Tibial artery (tissue), 4 donors: ENCODE data around the gene APBB2.
"Not testable (repeated sequence)": the region's sequence is repeated elsewhere in the genome, so short reads cannot be mapped to it uniquely, and the experiment has no call there.

Experiments
- DNase-seq, 2 donors: peaks; one replicate each; pipeline ENCODE4 v3.0.0-alpha.2; 2019
- H3K27ac ChIP-seq, 2 donors: fragments of 200-600 bp; sonication (generic) in 1 of 2; 1 replicate in 1 of 2; 2 replicates in 1 of 2; pipeline ENCODE4 v1.5.1; 2018 to 2019; ENCODE audit warnings: mild to moderate bottlenecking in 1 of 2
- H3K27me3 ChIP-seq, 2 donors: fragments of 200-600 bp; sonication (generic) in 1 of 2; one replicate each; pipeline versions ENCODE4 v1.5.1 to v1.6.0; 2016 to 2019
- H3K36me3 ChIP-seq, 3 donors: fragments of 200-600 bp; sonication (generic) in 2 of 3; one replicate each; pipeline ENCODE4 v1.5.1; 2016 to 2019; ENCODE audit warnings: mild to moderate bottlenecking in 2 of 3
- H3K4me1 ChIP-seq, 4 donors: fragments of 200-600 bp; sonication (generic) in 2 of 4; 1 replicate in 3 of 4; 2 replicates in 1 of 4; pipeline ENCODE4 v1.5.1; 2016 to 2019
- H3K4me3 ChIP-seq, 2 donors: fragments of 200-600 bp; sonication (generic) in 1 of 2; 1 replicate in 1 of 2; 2 replicates in 1 of 2; pipeline ENCODE4 v1.5.1; 2018 to 2019; ENCODE audit warnings: mild to moderate bottlenecking in 2 of 2
- H3K9me3 ChIP-seq, 3 donors: fragments of 200-600 bp; sonication (generic) in 1 of 3; one replicate each; pipeline ENCODE4 v1.5.1; 2016 to 2019
- CTCF ChIP-seq, 2 experiments: fragments of 200-600 bp in 1 of 2; fragments of 450-650 bp in 1 of 2; IDR thresholded peaks; one replicate each; pipeline ENCODE4 v1.5.1; 2017 to 2019; ENCODE audit warnings: antibody characterized with exemption in 2 of 2, mild to moderate bottlenecking in 1 of 2, moderate library complexity in 1 of 2
- intact Hi-C: fragments of 100-400 bp; cut with DNase I; formaldehyde crosslinking; loops from one replicate; pipeline ENCODE4 v1.15.0; 2023; ENCODE audit warnings: low total_unique reads

The APBB2 gene

DNA sequence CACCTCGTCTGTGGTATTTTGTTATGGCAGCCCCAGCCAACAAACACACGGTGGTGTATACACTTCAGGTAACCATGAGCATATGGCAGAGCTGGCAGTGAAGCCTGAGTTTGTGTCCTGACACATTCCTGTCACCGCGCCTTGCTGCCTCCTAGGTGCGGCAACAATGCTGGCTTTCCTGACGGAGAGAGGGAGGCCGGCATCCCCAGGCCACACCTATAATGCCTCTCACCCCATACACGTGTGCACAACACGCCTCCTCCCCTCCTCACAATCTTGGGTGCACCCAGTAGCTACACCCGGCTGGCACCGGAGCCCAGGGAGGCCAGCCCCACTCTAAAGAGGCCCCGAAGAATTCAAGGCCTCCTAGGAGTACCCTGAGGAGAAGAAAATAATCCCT lies 306.0 kb downstream of the APBB2 start:
- no peak for TF ChIP-seq CTCF (IDR thresholded peaks at IDR 0.05)
- DNase-seq, result no peak
- peak overlapping the region; percentile 50 to 62 for H3K27ac ChIP-seq
- H3K4me1 ChIP-seq, result peaks cover 0 to 52% (median 32%) of the 10 kb centered on the region in 4 donors
- intact Hi-C loops, result loop anchor here (10.0 kb wide), 1 partner anchor 163 kb away; the partner anchor contains the start of gene NSUN7
- H3K4me3 ChIP-seq, result no peak overlapping the region
- H3K27me3 ChIP-seq, result no peaks in the 10 kb centered on the region
- H3K36me3 ChIP-seq, result peaks cover 0 to 10% (median 0%) of the 10 kb centered on the region in 3 donors
- H3K9me3 ChIP-seq, result no peaks in the 10 kb centered on the region

DNA sequence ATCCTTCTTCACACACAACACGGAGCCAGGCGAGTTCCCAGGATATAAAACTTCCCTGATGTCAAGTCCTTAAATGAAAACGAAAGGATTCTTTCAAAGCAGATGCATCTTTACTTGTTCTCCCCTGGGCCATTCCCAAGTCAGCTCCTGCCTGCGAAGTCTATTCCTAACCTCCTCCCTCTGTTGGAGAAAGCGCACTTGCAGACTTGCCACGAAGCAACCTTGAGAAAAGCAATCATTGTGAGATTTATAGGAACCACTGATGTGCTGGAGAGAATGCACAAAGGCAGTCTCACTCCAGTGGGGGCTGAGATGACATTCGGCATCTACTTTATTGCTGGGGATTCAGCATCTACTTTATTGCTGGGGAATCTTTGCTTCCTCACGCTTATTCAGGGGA lies 308.9 kb downstream of the APBB2 start:
- H3K27me3 ChIP-seq, result no peaks in the 10 kb centered on the region
- intact Hi-C loops, result loop anchor here (10.0 kb wide), 1 partner anchor 161 kb away; the partner anchor contains the start of gene NSUN7
- H3K4me3 ChIP-seq, result no peak overlapping the region
- H3K27ac ChIP-seq, result no peak overlapping the region
- no peaks in the 10 kb centered on the region for H3K9me3 ChIP-seq
- no peak for TF ChIP-seq CTCF (IDR thresholded peaks at IDR 0.05)
- H3K36me3 ChIP-seq, result peaks cover 0 to 21% (median 0%) of the 10 kb centered on the region in 3 donors
- peaks cover 0 to 28% (median 21%) of the 10 kb centered on the region in 4 donors for H3K4me1 ChIP-seq
- DNase-seq, result no peak

GRCh38 chr4:40900531-40900930 lies 313.8 kb downstream of the APBB2 start:
- not testable (repeated sequence) for DNase-seq, H3K27ac ChIP-seq, H3K4me3 ChIP-seq, H3K9me3 ChIP-seq, H3K27me3 ChIP-seq
- H3K4me1 ChIP-seq, result peaks cover 0 to 17% (median 3%) of the 10 kb centered on the region in 4 donors
- H3K36me3 ChIP-seq, result peaks cover 0 to 28% (median 0%) of the 10 kb centered on the region in 3 donors
- intact Hi-C loops, result loop anchor here (10.0 kb wide), 1 partner anchor 156 kb away; the partner anchor contains the start of gene NSUN7

DNA sequence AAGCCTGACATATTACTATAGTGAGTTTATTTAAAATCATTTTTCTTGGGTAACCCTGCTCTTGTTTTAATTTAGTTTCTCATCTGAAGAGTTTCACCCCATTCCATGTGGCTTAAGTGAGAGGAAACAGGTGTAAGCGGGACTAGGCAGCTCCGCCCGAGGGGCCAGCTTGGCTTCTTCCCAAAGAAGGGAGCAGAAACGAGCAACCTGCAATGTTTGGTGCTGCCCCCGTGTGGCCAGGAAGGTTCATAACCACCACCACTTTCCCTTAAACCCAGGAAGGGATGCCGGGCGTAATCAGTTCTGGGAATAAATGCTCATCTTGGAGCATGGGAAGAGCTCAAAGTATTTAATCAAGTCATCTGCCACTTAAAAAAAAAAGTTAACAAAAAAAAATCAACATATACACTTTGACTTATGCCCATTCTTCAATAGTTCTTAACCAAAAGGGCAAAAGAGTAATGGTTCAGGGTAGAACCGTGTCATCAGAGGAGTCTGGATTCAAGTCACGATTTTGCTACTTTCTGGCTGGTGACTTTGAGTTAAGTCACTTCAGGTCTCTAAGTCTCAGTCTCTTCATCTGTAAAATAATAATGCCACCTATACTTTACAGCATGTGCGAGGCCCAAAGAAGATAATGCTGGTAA lies 316.7 kb downstream of the APBB2 start:
- Histone ChIP-seq H3K27ac (peak overlapping the region; percentile 18 to 43), H3K4me1 (peaks cover 0 to 17% (median 3%) of the 10 kb centered on the region in 4 donors), H3K27me3 (no peaks in the 10 kb centered on the region), H3K9me3 (no peaks in the 10 kb centered on the region), H3K4me3 (no peak overlapping the region), H3K36me3 (peaks cover 4 to 50% (median 16%) of the 10 kb centered on the region in 3 donors)
- intact Hi-C loops, result no loop called here
- peak; percentile 77 to 80 for TF ChIP-seq CTCF (IDR thresholded peaks at IDR 0.05)
- DNase-seq, result peak; percentile 61 to 83

DNA sequence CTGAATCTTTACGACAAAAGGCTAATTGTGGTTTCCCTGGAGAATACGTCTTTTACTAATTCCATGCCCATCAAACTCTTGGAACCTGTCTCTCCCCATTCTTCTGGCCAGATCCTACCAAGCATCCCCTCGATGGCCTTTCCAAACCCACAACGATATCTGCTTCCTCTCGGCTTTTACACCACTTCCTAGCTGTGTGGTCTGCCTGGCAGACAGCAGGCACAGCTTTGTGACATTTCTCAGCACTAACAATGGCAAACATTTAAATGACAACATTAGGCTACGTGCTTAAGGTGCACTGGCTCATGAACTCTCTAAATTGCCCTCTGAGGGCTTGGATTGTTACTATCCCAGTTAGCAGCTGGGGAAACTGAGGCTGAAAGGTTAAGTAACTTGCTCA lies 323.6 kb downstream of the APBB2 start:
- no peak for DNase-seq
- H3K36me3 ChIP-seq, result peaks cover 11 to 91% (median 59%) of the 10 kb centered on the region in 3 donors
- H3K4me3 ChIP-seq, result no peak overlapping the region
- no peak for TF ChIP-seq CTCF (IDR thresholded peaks at IDR 0.05)
- intact Hi-C loops, result no loop called here
- no peaks in the 10 kb centered on the region for H3K9me3 ChIP-seq
- H3K27me3 ChIP-seq, result no peaks in the 10 kb centered on the region
- no peaks in the 10 kb centered on the region for H3K4me1 ChIP-seq
- H3K27ac ChIP-seq, result no peak overlapping the region

DNA sequence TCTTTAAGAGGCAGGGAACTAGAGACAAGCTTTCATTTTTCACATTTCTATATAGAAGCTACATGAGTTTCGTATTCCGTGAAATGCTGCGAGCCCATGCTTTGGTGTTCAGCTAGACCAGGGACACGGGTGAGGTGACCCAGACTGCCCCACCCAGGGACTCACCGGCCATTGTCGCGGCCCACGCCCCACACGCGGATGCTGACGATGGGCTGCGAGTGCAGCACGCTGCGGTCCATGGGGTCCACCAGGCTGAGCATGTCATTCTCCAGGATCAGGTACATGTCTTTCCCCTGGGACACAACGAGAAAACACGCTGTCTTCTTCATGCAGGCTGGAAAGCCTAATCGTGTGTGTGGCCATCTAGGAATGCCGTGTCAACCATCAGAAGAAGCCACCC lies 324.1 kb downstream of the APBB2 start:
- intact Hi-C loops, result no loop called here
- Histone ChIP-seq H3K9me3 (no peaks in the 10 kb centered on the region), H3K4me3 (no peak overlapping the region), H3K4me1 (no peaks in the 10 kb centered on the region), H3K36me3 (peaks cover 11 to 86% (median 59%) of the 10 kb centered on the region in 3 donors), H3K27me3 (no peaks in the 10 kb centered on the region), H3K27ac (no peak overlapping the region)
- TF ChIP-seq CTCF (IDR thresholded peaks at IDR 0.05), result no peak
- no peak for DNase-seq
